Activated T-helper 1 cell treated with anti-CD3 and anti-CD28 coated beads, Interleukin-12 subunit alpha, Interleukin-12 subunit beta, Interleukin-2, Interleukin-4 antibody, amounts not matched to agents 30 ng/mL and 10 ng/mL and 1 ng/mL, durations not matched to agents 14 hours and 24 hours and 36 hours (primary cell): ENCODE data around the gene ZDHHC18. TPM values are rescaled to one million over a fixed set of nuclear protein-coding genes. Genes with fewer than 3 reads are reported as not detected.
"Not testable (repeated sequence)": the region's sequence is repeated elsewhere in the genome, so short reads cannot be mapped to it uniquely, and the experiment has no call there.

Experiments used
- DNase-seq: peaks from one replicate; pipeline ENCODE4 v3.0.0; 2021; ENCODE audit warnings: low spot score
- H3K27ac Mint-ChIP-seq: one replicate; pipeline ENCODE4 v1.8.0; 2021; ENCODE audit warnings: mild to moderate bottlenecking, mixed read lengths
- H3K27me3 Mint-ChIP-seq: one replicate; pipeline ENCODE4 v1.8.0; 2022; ENCODE audit warnings: mild to moderate bottlenecking, moderate library complexity, mixed read lengths; ENCODE audit not compliant: insufficient read depth
- H3K36me3 Mint-ChIP-seq: one replicate; pipeline ENCODE4 v1.8.0; 2021; ENCODE audit warnings: low read depth, mixed read lengths
- H3K4me1 Mint-ChIP-seq: one replicate; pipeline ENCODE4 v1.8.0; 2021; ENCODE audit warnings: low read depth, mixed read lengths
- H3K4me3 Mint-ChIP-seq: one replicate; pipeline ENCODE4 v1.8.0; 2021; ENCODE audit warnings: mild to moderate bottlenecking, moderate library complexity, mixed read lengths
- H3K9me3 Mint-ChIP-seq: one replicate; pipeline ENCODE4 v1.8.0; 2021; ENCODE audit warnings: mixed read lengths
- intact Hi-C: fragments of 100-400 bp; cut with micrococcal nuclease; formaldehyde crosslinking; loops from one replicate; pipeline ENCODE4 v1.15.1; 2024
- total RNA-seq: library from RNA; stranded (reverse); gene quantifications from 2 replicates; pipeline ENCODE4 v1.2.3, GENCODE V29; 2022

The ZDHHC18 gene
- total RNA-seq, 1 donor from 2014 or later = 87.3 TPM

DNA sequence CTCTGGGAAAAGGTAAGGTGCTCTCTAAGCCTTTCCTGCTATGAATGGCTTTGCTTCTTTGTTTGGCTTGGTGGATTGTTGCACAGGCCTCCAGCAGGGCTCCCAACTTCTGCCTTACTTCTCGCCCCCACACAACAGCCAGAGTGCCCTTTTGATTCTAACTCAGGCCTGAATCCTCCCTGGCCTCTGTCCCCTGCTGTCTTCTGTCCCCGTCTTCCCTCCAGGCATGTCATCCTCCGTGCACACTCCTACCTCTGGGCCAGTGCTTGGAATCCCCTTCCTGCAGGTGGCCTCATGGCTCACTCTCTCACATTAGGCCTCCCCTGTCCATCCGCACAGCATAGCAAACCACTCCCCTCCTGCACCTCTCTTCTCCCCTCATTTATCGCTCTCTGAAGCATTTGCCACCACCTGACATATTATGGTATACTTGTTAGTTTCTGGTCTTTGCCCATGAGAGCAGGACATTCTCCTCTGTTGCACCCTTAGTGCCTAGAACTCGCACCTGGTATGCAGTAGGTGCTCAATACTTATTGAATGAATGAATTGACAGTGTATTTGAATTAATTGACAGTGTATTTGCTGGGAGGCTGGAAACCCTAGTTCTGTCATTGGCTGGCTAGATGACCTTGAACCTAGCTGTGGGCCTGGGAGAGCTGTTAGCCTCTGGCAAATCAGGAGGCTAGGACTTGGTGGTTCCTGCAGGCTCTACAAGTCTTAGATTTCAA lies 2.9 kb downstream of the ZDHHC18 start:
- intact Hi-C loops = loop anchor here (5.0 kb wide), 1 partner anchor 282 kb away; no protein-coding TSS in a partner anchor
- Mint-ChIP-seq H3K36me3 (peaks cover 46% of the 10 kb centered on the region), H3K27ac (peak overlapping the region; percentile 97), H3K4me3 (peak overlapping the region; percentile 98), H3K27me3 (no peaks in the 10 kb centered on the region), H3K4me1 (peaks cover 85% of the 10 kb centered on the region), H3K9me3 (no peaks in the 10 kb centered on the region)
- no peak for DNase-seq

DNA sequence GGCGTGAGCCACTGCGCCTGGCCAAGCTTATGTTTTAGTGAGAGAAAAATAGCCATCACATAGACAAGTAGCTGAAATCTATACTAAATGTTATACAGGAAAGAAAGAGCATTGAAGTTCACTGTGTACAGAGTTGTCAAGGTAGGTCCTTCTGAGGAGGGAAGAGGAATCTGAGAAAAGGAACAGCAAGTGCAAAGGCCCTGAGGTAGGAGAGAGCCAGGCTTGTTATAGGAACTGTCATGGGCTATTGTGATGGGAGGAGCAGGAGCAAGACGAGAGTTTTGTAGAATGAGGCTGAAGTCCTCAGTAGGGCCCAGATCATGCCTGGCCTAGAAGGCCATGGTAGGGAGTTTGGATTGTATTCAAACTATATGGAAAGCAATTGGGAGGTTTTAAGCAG lies 4.6 kb downstream of the ZDHHC18 start:
- peak overlapping the region; percentile 15 for H3K4me3 Mint-ChIP-seq

DNA sequence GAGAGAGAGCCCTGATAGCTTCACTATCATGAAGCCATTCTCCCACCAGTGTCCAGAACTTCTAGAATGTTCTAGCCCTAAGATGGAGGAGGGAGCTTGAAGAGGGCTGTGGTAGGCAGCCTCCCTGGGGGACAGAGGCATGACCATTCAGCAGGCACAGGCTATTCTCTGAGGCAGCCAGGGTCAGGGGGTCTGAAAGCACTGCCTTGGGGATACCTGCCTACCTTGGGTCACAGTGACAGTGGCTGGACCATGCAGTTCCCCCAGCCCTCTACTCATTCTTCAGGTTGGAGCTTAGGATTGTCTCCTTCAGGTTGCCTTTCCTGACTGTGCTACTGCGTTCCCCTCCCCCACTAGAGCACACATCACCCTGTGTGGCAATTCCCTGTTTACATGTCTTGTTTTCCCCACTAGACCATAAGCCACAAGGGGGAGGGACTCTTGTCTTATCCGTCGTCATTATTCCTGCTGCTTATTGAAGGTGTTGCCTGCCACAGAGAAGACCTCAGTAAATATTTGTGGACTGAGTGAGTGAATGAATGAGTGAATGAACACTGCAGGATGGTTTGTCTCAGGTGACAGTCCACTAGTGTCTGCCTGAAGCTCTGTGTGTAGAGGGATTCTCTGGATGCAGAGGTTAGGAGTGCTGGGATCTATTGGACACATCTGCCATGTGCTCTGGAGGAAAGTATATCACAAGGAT lies 5.2 kb downstream of the ZDHHC18 start:
- intact Hi-C loops = loop anchor here (2.0 kb wide), 2 partner anchors 133 to 249 kb away; no protein-coding TSS in a partner anchor
- Mint-ChIP-seq H3K27ac (peak overlapping the region; percentile 99), H3K36me3 (peaks cover 57% of the 10 kb centered on the region), H3K4me1 (peaks cover 78% of the 10 kb centered on the region), H3K27me3 (no peaks in the 10 kb centered on the region), H3K9me3 (no peaks in the 10 kb centered on the region), H3K4me3 (peak overlapping the region; percentile 42)
- DNase-seq = no peak

More for the DNA sequence above, 4.6 kb downstream of the ZDHHC18 start:
- intact Hi-C loops = no loop called here
- no peaks in the 10 kb centered on the region for H3K27me3 Mint-ChIP-seq
- no peaks in the 10 kb centered on the region for H3K9me3 Mint-ChIP-seq
- peak overlapping the region; percentile 75 for H3K27ac Mint-ChIP-seq
- H3K4me1 Mint-ChIP-seq = peaks cover 80% of the 10 kb centered on the region
- no peak for DNase-seq
- H3K36me3 Mint-ChIP-seq = peaks cover 55% of the 10 kb centered on the region

DNA sequence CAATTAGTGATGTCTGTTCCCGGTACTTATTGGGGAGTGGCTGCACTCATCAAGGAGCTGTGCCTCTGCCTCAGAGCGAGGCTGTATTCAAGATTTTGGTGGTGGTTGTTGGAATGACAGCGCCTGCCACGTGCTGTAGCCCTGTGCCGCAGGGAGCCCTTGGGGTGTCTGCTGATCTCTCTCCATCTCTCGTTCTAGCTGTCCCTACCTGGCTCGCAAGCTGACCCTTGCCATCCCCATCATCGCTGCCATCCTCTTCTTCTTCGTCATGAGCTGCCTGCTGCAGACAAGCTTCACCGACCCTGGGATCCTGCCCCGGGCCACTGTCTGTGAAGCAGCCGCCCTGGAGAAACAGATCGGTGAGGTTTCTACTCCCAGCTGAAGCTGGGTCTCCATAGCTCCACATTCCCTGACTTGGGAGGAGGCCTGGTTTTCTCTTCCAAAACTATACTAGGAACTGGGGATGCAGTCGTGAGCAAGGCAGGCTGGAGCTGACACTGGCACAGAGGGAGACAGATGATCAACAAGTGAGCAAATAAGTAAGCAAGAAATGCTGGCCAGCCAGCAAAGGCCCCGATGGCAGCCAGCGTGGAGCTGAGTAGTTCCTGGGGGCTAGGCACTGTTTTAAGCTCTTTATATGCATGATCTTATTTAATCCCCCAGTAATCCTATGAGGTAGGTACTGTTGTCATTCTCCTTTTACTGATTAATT lies 5.9 kb downstream of the ZDHHC18 start:
- peaks cover 56% of the 10 kb centered on the region for H3K36me3 Mint-ChIP-seq
- H3K4me1 Mint-ChIP-seq = peaks cover 76% of the 10 kb centered on the region
- no peaks in the 10 kb centered on the region for H3K27me3 Mint-ChIP-seq
- peak overlapping the region; percentile 75 for H3K4me3 Mint-ChIP-seq
- H3K9me3 Mint-ChIP-seq = no peaks in the 10 kb centered on the region
- DNase-seq = no peak
- H3K27ac Mint-ChIP-seq = peak overlapping the region; percentile 99
- intact Hi-C loops = loop anchor here (2.0 kb wide), 2 partner anchors 134 to 250 kb away; no protein-coding TSS in a partner anchor

DNA sequence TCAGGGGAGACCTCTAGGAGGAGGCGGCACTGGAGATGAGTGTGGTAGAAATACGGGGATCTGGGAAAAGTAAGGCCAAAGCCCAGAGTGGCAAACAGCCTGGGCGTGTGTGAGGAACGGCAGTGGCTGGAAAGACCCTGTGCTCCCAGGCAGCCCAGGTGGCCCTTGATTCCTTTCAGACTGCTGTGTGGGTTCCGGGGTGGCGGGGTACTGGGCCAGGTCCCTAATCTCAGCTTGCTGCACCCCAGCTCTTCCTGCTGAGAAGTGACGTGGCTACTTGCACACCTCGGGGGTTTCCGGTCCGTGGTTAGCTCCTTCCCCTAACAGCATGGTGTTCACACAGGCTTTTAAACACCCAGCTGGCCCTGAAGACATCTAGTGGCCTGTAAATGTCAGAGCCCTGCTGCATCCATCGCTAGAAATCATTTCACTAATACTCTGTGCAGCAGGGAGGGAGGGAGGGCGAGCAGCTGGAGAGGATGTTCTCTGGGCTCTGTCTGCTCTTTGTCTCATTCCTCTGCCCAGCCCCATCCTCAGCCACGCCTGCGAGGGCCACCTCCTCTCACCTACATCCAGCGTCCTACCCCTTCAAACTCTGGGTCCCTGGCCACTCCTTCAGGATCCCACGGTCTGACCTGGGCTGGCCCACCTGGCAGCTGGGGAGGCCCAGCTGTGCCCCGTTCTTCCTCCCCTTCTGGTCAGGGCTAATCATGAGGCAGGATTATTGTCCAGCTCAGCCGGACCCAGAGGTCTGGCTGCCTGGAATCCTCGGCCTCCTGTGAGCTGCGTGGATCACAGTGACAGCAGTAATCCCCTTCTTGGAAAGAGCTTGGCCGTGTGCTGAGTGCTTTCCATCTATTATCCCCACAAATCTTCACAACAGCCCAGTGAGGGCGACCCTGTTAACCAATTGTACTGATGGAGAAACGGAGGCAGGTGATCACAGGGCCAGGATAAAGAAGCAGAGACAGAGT lies 7.2 kb downstream of the ZDHHC18 start:
- peaks cover 69% of the 10 kb centered on the region for H3K4me1 Mint-ChIP-seq
- peak; percentile 89 for DNase-seq
- H3K27me3 Mint-ChIP-seq = no peaks in the 10 kb centered on the region
- no peaks in the 10 kb centered on the region for H3K9me3 Mint-ChIP-seq
- peak overlapping the region; percentile 75 for H3K4me3 Mint-ChIP-seq
- intact Hi-C loops = loop anchor here (1.0 to 2.0 kb wide), 7 partner anchors 8 to 251 kb away; no protein-coding TSS in a partner anchor
- H3K27ac Mint-ChIP-seq = peak overlapping the region; percentile 99
- peaks cover 56% of the 10 kb centered on the region for H3K36me3 Mint-ChIP-seq

DNA sequence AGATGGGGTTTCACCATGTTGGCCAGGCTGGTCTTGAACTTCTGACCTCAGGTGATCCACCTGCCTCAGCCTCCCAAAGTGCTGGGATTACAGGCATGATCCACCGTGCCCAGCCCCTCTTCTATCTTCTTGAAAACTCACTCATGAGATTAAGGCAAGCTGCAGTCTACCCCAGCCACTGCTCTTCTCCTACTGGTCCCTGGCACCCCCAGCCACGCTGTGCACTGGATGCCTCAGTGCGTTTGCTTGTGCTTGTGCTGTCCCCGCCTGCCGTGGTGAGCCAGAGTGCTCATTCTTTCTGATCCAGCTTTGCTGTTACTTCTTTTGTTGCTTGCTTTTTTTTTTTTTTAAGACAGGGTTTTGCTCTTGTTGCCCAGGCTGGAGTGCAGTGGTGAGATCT lies 11.2 kb downstream of the ZDHHC18 start:
- H3K9me3 Mint-ChIP-seq, H3K27me3 Mint-ChIP-seq, intact Hi-C loops, H3K4me3 Mint-ChIP-seq, DNase-seq: not testable (repeated sequence)
- peak overlapping the region; percentile 52 for H3K27ac Mint-ChIP-seq
- H3K4me1 Mint-ChIP-seq = peaks cover 30% of the 10 kb centered on the region
- H3K36me3 Mint-ChIP-seq = peaks cover 49% of the 10 kb centered on the region

DNA sequence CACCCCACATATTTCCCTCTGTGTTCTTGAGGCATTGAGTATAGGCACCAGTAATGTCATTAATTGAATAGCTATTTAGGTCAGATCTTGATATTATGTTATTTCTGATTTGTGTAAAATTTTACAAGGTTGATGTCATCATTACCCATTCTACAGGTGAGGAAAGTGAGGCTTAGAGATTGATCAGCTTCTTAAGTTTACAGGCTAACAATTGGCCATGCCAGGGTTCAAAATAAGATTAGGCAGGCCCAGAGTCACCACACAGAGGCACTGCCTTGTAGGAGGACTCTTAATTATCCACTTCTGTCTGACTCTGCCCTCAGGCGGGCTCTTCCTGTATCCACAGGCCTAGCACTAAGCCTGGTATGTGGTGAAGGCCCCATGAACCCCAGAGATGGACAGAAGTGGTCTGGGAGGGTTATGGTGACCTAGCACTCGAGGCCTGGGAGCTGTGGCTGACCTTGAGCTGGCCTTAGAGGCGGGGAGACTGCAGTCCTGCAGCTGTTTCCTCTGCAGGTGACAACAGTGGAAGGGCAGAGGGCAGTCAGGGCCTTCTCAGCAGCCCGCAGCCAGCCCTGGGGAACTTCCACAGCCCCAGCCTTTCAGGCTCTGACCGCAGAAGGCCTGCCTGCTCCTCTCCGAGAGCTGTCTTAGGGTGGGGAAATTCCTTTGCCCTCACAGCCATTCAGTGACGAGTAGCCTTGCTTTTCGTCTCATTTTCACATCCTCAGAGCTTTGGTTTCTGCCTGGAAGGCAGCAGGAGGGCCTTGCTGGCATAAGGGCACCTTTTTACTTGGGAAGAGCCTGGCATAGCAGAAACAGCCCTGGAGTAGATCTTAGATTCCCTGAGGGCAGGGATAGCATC lies 12.2 kb downstream of the ZDHHC18 start:
- peak overlapping the region; percentile 67 for H3K27ac Mint-ChIP-seq
- peak overlapping the region; percentile 12 for H3K4me3 Mint-ChIP-seq
- H3K27me3 Mint-ChIP-seq = no peaks in the 10 kb centered on the region
- no peaks in the 10 kb centered on the region for H3K9me3 Mint-ChIP-seq
- DNase-seq = peak; percentile 34
- intact Hi-C loops = no loop called here
- peaks cover 19% of the 10 kb centered on the region for H3K4me1 Mint-ChIP-seq
- peaks cover 40% of the 10 kb centered on the region for H3K36me3 Mint-ChIP-seq

DNA sequence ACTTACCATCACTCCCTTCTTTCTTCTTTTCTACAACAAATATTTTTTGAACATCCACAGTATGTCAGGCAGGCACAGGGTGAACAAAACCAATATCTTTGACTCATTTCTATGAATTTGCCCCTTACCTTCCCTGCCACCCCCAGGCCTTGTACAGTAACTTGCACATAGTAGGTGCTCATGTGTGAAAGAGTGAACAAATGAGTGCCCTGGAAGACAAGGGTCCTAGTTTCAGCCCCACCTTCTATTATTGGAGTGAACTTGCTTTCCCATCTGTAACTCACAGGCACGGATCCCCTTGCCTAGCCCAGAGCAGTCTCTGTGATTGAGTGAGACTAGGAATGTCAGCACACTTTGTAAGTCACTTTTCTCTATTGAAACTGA lies 12.8 kb downstream of the ZDHHC18 start:
- intact Hi-C loops = no loop called here
- Mint-ChIP-seq H3K27ac (peak overlapping the region; percentile 67), H3K4me1 (peaks cover 18% of the 10 kb centered on the region), H3K27me3 (no peaks in the 10 kb centered on the region), H3K9me3 (no peaks in the 10 kb centered on the region), H3K4me3 (peak overlapping the region; percentile 12), H3K36me3 (peaks cover 39% of the 10 kb centered on the region)
- no peak for DNase-seq

DNA sequence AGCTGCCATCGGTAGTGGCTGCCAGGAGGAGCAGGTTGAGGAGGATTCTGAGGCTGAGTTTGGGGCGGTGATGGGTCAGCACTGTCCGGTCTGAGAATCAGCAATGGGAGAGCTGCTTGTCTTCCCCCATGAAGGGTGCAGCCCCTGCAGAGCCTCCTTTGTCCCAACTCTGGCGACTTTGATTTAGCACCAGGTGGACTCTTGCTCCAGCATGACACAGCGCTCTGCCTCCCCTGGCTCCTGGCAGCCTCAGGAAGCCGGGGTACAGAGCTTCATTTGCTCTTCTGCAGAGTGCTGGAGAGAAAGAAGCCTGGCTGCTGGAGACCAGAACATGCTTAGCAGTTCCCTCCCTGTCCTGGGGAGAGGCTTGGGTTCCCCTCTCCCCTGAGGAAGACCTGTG lies 13.3 kb downstream of the ZDHHC18 start:
- Mint-ChIP-seq H3K9me3 (no peaks in the 10 kb centered on the region), H3K4me3 (no peak overlapping the region), H3K36me3 (peaks cover 36% of the 10 kb centered on the region), H3K4me1 (peaks cover 17% of the 10 kb centered on the region), H3K27ac (no peak overlapping the region), H3K27me3 (no peaks in the 10 kb centered on the region)
- DNase-seq = no peak
- intact Hi-C loops = no loop called here

DNA sequence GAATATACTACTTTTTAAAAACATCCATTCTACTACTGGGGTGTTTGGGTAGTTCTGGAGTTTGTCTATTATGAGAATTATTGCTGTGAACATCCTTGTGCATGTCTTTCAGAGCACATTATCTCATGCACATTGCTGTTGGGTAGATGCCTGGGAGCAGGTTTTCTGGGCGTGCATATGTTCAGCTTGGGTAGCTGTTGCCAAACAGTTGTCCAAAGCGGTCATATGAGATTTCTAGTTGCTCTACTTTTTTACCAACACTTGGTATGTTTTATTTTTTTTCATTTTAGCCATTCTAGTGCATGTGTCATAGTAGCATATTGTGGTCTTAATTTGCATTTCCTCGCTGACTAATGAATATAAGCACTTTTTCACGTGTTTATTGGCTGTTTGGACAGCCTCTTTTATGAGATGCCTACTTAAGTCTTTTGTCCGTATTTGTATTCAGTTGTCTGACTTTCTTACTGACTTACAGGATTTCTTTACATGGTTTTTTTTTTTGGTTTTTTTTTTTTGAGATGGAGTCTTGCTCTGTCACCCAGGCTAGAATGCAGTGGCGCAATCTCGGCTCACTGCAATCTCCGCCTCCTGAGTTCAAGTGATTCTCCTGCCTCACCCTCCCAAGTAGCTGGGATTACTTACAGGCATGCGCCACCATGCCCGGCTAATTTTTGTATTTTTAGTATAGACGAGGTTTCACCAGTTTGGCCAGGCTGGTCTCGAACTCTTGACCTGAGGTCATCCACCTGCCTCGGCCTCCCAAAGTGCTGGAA lies 18.1 kb downstream of the ZDHHC18 start:
- intact Hi-C loops = no loop called here
- H3K27me3 Mint-ChIP-seq = no peaks in the 10 kb centered on the region
- H3K36me3 Mint-ChIP-seq = peaks cover 32% of the 10 kb centered on the region
- H3K4me1 Mint-ChIP-seq = peaks cover 8% of the 10 kb centered on the region
- H3K9me3 Mint-ChIP-seq = no peaks in the 10 kb centered on the region
- H3K27ac Mint-ChIP-seq = peak overlapping the region; percentile 23
- DNase-seq = no peak
- no peak overlapping the region for H3K4me3 Mint-ChIP-seq

DNA sequence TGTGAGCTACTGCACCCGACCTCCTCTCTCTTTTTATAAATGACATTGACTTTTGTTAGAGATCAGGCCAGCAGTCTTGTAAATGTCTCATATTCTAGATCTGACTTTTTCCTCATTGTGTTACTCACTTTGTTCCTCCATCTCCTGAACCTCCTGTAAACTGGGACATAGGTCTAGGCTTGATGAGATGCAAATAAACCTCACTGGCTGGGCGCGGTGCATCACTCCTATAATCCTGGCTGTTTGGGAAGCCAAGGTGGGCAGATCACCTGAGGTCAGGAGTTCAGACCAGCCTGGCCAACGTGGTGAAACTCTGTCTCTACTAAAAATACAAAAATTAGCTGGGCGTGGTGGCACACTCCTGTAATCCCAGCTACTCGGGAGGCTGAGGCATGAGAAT lies 21.3 kb downstream of the ZDHHC18 start:
- H3K4me1 Mint-ChIP-seq, H3K4me3 Mint-ChIP-seq, H3K9me3 Mint-ChIP-seq, intact Hi-C loops, H3K27me3 Mint-ChIP-seq, DNase-seq: not testable (repeated sequence)
- peak overlapping the region; percentile 48 for H3K27ac Mint-ChIP-seq
- peaks cover 51% of the 10 kb centered on the region for H3K36me3 Mint-ChIP-seq
